ENCODE data around the gene DNAJA4.

DNA sequence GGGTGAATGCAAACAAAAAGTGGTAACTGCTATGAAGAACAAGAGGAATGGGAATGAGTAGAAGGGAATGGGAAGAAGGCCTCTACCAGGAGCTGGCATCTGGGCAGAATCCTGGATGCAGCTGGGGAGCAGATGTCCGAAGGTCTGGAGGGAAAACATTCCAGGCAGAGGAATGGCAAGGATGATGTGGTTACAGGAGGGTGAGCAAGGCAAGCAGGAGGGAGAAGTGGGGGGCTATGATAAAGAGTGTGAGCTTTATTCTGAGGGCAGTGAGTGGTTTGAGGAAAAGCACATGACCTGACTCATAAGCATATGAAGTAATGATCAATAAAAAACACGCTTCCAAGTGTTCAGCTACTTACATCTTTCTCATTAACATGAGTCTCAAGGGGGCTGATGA, 18.0 kb downstream of the DNAJA4 start:
- TF ChIP-seq CTCF (IDR thresholded peaks at IDR 0.05; ENCODE audit: low read length) = no peak
- TF ChIP-seq EZH2 (IDR thresholded peaks at IDR 0.05; ENCODE audit: borderline replicate concordance, low read length) = no peak

All from OCI-LY1 (cell line).